Measurements from ENCODE around the gene LSM4.
A peak's percentile ranks its signal among the peaks of the same experiment; 100 is the strongest.
"Not testable (repeated sequence)": the region's sequence is repeated elsewhere in the genome, so short reads cannot be mapped to it uniquely, and the experiment has no call there.

Gene LSM4

DNA sequence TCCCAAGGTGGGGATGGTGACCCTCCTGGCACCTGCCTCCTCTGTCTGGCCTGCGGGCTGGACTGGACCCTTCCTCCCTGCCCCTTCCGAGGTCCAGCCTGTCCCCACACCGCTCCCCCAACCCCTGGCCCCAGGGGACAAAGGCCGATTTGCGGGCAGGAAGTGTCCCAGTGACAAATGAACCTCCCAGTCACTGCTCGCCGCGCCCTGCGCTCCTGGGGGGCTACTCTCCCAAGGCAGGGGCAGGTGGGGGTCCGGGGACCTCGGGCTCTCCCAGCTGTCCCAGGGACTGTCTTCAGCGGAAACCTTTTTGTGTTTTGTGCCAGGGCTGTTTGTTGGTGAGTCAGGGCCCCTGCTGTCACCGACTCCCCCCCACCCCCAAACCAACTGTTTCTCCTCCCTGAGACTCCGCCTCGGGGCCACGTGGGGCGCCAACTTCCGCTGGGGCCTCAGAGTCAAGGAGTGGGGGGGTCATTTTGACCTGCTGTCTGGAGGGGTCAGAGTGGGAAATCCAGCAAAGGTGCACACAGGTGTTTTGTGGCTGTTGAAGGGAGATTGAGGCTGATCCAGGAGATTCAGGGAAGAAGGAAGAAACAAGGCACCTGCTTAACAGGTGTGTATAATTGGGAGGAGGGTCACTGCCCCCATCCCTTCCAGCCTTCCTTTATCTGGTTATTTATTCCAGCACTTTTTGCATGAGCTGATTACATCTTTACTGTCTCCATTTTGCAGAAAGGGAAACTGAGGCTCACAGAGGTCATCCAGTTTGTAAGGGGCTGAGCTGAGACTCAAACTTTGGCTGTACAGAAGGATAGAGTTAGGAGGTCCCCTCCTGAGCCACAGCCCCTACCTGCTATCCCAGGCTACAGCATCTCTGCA, 18.4 kb upstream of the LSM4 start:
- DNase-seq = peak; percentile 65 to 70

DNA sequence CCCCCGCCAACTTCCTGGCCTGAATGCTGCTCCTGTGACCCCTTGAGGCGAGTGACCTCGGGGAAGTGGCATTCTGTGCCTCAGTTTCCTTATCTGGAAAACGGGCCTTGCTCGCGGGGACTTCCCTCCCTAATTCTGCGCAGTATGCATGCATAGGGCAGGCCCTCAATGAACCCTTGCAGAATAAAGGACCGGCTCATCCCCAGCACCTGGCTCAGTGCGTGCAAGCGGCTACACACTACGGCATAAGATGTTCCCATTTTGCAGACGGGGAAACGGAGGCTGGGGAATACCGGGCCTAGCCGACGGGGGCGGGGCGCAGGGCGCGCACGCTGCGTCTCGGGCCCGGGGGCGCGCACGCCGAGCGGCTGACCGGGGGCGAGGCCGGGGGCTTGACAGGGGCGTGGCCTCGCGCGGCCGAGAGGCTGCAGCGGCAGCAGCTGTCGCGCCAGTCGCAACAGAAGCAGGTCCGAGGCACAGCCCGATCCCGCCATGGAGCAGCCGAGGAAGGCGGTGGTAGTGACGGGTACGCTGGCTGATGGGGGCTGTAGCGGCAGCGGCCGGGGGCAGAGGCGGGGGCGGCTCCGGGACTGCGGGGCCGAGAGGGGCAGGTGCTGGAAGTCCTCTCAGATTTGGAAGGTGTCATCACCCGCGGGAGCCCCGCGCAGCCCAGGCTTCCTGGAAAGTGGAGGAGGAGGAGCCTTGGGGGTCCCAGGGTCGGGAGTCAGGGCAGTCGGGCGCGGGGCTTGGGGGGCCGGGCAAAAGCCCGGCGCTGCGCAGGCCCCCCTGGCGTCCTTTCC, 17.5 kb upstream of the LSM4 start, which contains the start of gene PGPEP1:
PGPEP1 (plus strand) TSS at position 409 of the 800 bp plus-strand sequence; CDS start at position 493, 84 bp downstream.
- DNase-seq = peak; percentile 30 to 70

DNA sequence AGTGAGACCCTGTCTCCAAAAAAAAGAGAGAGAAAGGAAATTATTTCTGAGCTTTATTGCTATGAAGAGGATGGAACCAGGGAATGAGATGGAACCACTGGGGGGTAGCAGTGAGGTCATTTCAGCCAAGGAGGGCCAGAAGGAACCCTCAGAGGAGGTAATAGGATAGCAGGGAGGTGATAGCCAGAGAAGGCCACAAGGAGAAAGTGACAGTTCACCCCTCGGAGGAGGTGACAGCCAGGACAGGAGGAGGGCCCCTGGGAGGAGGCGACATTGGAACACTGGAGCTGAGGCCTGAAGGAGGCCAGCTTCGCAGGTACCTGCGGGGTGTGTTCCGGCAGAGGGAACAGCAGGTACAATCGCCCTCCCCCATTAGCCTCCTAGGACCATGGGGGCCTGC, 16.8 kb upstream of the LSM4 start:
- no peak for DNase-seq

DNA sequence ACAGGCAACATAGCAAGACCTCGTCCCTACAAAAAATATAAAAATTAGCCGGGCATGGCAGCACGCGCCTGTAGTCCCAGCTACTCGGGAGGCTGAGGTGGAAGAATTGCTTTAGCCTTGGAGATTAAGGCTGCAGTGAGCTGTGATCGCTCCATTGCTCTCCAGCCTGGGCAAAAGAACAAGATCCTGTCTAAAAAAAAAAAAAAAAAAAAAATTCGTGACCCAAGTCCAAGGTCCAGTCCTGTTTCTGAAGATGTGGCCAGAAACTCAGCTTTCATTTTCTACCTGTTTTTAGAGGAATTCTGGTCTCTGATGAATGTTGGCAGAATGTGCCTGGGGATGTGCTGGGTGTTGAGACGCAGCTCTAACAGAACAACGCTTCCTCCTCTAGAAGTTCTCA, 15.7 kb upstream of the LSM4 start:
- no peak for DNase-seq

DNA sequence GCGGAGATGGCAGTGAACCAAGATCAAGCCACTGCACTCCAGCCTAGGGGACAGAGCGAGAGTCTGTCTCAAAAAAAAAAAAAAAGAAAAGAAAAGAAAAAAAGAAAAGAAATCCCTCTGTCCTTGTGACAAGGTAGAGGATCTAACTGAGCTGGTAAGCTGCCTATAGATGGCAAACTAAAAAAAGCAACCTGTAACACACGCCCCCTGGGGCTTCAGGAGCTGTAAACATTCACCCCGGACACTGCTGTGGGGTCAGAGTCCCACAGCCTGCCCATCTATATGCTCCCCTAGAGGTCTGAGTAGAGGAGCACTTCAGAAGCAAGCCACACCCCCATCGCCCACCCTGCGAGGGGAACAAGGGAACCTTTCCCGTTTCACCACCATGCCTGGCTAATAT, 13.2 kb upstream of the LSM4 start:
- DNase-seq = no peak

DNA sequence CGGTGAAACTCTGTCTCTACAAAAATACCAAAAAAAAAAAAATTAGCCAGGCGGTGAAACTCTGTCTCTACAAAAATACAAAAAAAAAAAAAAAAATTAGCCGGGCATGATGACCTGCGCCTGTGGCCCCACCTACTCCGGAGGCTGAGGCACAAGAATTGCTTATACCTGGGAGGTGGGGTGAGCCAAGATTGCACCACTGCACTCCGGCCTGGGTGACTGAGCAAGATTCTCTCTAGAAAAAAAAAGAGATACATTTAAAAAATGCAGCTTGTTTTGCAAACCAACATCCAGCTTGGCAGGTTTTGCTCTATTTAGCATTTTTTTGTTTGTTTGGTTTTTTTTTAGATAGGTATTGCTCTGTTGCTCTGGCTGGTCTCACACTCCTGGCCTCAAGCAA, 10.8 kb upstream of the LSM4 start:
- DNase-seq = no peak

DNA sequence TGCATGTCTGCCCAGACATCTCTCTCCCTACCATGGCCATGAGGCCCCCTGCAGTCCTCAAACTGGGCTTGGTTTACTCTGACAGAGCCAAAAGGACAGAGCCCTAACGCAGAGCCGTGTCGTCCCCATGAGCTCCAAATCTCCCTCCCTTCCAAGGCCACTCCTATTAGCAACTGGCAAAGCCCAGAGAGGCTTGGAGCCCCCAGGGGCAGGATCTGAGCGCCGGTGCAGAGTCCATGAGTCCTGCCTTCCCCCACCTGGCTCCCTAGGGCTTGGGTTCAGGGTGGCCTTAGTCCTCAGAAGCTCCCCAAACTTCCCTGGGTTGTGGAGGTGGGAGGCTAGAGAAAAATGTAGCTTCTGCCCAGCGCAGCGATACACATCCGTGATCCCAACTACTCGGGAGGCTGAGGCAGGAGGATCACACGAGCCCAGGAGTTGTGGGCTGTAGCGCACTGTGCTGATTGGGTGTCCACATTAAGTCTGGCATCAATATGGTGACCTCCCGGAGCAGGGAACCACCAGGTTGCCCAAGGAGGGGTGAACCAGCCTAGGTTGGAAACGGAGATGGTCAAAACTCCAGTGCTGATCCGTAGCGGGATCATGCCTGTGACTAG, 10.1 kb upstream of the LSM4 start:
- DNase-seq = no peak

DNA sequence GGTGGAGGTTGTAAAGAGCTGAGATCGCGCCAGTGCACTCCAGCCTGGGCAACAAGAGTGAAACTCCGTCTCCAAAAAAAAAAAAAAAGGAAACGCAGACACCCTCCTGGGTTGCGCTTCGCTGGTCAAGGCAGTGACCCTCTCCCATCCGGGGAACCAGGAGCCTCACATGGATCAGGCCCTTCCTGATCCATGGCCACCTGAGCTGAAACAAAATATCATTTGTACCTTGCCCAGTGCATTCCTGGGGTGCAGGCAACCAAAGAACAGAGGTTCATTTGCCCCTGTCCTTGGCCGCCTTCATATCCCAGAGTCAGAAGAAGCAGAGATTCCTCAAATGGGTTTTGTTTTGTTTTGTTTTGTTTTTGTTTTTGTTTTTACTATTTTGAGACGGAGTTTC, 8.0 kb upstream of the LSM4 start:
- DNase-seq = no peak

DNA sequence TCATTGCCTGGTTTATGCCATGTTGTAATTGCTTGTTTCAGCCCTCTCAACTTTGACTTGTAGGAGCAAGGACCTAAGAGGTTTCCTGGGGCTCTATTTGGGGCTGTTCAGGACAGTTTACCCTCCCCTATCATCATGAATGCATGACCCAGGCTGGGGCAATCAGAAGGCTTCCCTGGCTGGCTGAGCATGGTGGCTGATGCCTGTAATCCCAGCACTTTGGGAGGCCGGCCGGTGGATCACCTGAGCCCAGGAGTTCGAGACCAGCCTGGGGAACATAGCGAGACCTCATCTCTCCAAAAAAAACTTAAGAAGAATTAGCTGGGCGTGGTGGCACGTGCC, 6.1 kb upstream of the LSM4 start:
- DNase-seq = no peak

DNA sequence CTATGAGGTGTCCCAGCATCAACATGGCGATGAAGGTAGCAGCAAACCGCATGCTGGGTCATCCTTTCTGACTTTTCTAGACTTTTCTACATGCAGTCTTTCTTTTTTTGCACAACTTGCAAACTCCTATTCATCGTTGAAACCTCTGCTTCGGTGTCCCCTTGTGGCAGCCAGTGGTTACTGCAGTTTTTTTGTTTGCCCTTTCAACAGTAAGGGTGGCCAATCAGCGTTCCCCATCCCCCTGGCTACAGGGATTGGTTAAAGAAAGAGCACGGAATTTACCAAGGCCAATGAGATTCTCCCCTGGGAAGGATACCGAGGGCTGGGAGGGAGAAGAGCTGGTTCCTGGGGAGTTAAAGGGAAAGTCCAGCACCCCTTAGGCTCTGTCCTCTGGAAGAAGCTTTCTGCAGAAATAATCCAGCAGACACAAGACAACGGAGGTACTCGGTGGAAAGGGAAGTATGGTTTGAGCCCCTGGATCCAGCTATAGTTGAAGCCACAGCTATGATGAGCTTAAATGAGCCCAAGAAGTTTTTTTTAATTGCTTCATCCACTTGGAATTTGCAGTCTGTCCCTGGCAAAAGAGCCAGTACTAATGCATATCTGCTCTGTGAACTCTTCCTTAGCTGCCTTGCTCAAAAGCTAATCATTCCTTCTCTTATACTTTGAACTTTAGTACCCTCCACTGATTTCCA, 5.6 kb upstream of the LSM4 start:
- peak; percentile 90 to 94 for DNase-seq

DNA sequence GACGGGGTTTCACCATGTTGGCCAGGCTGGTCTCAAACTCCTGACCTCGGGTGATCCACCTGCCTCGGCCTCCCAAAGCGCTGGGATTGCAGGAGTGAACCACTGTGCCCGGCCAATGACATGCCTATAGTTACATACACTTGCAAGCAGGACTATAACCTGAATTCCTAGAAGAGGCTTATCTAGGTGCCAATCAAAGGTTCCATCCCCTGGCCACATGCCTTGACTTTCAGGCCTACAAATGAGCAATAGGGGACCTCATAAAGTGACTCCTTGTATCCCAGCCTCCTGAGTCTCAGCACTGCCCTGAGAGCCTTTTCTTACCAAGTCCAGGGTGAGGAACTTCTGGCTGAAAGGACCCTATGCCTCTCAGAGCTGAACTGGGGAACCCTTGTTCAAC, 3.9 kb upstream of the LSM4 start:
- DNase-seq = no peak

DNA sequence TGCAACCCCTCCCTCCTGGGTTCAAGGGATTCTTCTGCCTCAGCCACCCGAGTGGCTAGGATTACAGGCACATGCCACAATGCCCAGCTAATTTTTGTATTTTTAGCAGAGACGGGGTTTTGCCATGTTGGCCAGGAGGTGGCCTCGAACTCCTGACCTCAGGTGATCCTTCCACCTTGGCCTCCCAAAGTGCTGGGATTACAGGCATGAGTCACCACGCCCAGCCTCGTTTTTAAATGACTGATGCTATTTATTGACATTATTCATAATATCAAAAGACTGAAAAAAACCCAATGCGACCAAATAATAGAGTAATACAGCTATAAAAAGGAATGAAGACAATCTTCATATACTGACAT, 1.5 kb upstream of the LSM4 start:
- not testable (repeated sequence) for DNase-seq

DNA sequence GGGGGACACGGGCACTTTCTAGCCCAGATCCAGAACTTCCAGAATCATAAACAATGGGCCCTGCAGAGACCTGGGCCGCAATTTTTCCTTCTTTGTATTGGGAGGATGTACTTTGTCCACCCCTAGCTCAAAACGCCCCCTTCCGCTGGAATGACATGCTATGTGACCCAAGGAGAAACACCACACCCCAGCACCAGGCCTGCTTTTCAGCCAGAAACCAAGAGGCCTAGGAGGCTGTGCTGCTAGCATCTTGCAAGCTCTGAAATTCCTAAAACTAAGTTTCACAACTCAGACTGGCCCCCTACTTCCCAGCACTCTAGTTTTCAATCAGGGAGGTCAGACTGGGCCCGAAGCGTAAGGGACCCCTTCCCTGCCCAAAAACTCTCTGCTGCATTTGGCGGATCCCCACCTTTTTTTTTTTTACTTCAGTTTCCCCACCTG, 538 bp downstream of the LSM4 start:
- DNase-seq = peak in 1 of 2 donors; percentile 38

DNA sequence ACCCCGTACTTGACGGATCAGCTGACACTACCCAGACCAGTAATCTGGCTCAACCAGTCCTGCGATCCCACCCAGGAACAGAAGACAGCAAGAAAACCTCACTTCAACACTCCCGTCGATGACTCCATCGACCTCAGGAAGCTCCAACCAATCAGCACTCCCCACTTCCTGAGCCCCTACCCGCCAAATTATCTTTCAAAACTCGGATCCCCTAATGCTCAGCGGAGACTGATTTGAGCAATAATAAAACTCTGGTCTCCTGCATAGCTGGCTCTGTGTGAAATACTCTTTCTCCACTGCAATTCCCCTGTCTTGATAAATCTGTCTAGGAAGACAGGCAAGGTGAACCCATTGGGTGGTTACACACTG, 1.2 kb downstream of the LSM4 start:
- peak in 1 of 2 donors; percentile 44 for DNase-seq

DNA sequence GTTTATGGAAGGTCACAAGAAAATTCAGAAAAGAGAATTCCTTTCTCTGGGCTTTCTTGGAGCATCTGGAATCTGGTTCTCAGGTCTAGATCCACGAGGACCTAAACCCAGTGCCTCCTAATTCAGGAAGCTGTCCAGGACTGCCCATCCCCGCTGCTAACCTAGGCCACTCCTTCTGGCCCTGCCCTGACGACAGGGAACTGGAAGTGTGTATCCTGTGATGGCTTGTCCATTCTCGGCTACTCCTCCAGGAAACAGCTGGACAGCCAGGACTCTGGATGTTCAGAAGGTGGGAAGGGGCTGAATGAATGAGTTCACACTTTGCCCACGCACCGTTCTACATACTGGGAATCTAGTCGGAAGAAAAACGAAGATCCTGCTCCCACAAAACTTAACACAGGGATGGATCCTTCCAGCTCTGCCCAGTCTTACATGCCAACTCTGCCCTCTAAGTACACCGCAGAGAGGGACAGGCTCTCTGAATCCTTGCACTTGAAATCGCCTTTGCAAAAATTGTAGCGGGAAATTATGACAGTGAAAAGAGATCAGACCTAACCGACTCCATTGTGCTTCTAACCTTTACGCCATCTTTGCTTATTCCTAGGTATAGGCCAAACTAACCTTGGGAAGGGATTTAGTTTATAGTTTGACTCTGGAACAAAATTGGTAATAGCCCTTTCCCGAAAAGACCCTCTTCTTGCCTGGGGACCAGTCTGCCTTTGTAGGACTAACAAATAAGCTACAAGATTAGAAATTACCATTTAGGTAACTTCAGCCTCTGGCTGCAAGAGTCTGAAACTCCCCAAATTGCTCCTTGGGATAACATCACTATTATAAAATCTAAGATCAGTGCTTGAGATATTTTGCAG, 1.8 kb downstream of the LSM4 start:
- no peak for DNase-seq

DNA sequence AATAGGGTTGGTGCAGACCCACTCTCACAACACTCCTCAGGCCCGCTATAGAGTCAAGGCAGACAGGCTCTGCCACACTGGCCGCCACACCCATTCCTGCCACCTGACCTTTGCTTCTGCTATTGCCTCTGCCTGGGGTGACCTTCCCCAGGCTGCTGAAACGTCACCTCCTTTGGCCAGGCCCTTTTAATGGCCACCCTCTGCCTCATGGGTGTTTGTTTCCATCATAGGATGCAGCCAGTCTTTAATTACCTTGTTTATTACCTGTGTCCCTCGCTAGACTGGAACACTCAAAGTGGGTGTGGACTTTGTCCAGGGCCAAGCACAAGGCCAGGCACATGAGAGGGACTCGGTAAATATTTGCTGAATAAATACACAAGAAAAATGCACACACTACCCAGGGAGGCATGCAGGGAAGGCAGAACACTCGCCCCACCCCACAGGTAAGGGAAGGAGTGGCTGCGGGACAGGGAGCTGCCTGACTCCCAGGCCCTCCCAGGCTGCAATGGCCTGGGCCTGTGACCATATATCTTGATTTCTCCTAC, 3.2 kb downstream of the LSM4 start:
- no peak for DNase-seq

DNA sequence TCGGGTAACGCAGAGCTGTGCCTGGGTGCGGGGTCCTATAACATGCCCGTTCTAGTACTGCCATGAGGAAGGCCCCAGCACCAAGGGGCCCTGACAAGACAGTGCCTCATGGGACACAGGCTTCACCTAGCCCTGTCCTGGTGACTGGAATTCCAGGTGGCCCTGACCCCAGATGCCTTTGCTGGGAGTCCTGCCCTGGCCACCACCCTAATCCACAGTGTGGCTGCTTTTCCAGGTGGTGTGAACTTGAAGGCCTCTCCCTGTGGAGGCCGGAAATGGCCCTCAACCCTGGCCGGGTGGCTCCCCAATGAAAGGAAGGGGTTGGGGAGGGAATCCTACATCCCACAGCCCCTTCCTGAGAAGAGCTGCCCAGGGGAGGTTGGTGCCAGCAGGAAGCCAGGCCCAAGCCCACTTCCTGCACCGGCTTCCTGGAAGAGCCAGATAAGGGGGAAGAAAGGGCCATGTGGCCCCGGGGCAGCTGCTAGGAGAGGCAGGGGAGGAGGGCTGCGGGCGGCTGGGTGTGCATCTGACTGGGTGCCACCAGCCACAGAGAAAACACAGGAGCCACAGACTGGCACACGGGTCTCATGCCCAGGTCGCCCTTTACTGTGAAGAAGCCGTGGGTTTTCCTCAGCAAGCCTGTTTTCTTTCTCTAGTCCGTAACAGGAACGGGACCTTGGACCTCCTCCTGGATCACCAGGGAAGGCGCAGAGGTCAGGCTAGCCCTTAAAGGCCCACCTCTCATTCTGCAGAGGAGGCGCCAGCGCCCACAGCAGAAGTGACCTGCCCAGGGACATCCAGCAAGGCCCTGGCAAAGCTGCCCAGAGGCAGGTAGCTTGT, 4.7 kb downstream of the LSM4 start:
- DNase-seq = peak; percentile 63 to 79

DNA sequence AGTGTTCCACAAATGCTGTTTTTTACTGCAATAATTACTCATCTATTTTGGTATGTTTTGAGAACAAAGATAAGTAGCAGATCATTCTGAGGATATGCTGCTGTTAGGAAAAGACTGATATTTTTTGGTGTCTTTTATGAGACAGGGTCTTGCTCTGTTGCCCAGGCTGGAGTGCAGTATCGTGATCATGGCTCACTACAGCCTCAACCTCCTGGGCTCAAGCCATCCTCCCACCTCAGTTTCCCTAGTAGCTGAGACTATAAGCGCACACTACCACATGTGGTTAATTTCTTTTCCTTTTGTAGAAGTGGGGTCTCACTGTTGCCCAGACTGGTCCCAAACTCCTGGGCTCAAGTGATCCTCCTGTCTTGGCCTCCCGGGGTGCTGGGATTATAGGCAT, 9.5 kb downstream of the LSM4 start:
- no peak for DNase-seq

DNA sequence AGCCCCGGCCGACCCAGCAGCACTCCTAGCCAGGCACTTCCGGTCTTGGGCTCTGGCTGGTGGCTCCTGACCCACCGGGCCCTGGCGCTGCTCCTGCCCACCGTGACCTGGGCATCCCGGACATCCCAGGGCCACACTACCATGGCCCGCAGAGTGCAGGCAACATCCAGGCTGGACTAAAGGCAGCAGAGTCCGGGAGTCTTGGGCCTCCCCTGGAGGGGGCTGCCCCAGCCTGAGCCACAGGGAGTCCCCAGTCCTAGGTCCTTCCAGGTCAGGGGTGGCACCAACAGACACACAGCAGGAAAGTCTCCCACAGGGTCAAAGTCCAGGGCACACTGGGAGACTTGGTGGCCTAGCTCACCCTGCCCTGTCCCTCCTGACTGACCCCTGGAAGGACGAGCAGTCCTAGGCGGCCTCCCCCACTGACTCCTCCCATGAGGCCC, 10.8 kb downstream of the LSM4 start:
- no peak for DNase-seq

DNA sequence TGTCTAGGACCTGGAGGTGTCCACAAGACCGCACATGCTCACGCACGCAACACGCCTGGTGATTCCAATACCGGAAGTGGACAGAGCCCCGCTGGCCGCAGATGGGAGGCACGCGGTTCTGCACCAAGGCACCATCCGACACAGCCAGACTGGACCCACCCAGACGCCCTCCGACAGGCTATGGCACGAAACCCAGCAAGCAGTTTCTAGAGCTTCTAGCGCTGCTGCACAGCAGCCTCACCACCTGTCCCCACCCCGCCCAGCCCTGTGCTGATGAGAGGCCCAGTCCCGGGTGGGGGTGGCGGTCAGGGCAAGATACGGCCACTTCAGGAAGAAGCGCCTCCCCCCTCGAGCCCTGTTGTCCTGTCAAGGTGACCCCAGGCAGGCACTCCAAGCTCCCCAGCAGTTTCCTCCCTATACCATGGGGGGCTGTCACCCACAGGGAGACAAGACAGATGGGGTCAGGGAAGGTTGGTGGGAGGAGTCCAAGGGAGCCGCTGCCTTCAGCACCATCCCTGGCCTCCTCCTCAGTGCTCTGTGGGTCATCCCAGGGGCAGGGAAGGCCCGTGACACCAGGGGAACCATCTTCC, 11.3 kb downstream of the LSM4 start:
- DNase-seq = no peak

All from CD4-positive, alpha-beta T cell treated with Interferon alpha-2 for 1 hour (primary cell).